ENCODE measurements around the gene KDELR3. TPM values are rescaled to one million over a fixed set of nuclear protein-coding genes. Genes with fewer than 3 reads are reported as not detected.

KDELR3 gene
- total and polyA plus RNA-seq, 5 donors = 5.0 to 8.3 (median 7.8) TPM

- Histone ChIP-seq H3K4me1 (ENCODE audit: control insufficient read depth, insufficient read depth, low read length) (no peaks in the 10 kb centered on the region), H3K27me3 (ENCODE audit: control insufficient read depth, insufficient read depth) (no peaks in the 10 kb centered on the region), H3K27ac (ENCODE audit: low read length) (no peak overlapping the region), H3K9me3 (ENCODE audit: control insufficient read depth, low read length) (no peaks in the 10 kb centered on the region), H3K4me3 (ENCODE audit: low read length) (no peak overlapping the region)
- DNase-seq (peak in 1 of 3 donors; percentile 45), ATAC-seq (no peak)
- intact Hi-C loops (cut with DNase I) = no loop called here
- WGBS = 97% methylated on average over 36 of the region's 36 CpGs
Measured at GRCh38 chr22:38427465-38427864, 40.4 kb upstream of the KDELR3 start.

- Histone ChIP-seq H3K4me3 (ENCODE audit: low read length) (no peak overlapping the region), H3K27ac (ENCODE audit: low read length) (no peak overlapping the region), H3K27me3 (ENCODE audit: control insufficient read depth, insufficient read depth) (no peaks in the 10 kb centered on the region), H3K4me1 (ENCODE audit: control insufficient read depth, insufficient read depth, low read length) (no peaks in the 10 kb centered on the region), H3K9me3 (ENCODE audit: control insufficient read depth, low read length) (no peaks in the 10 kb centered on the region)
- ATAC-seq = no peak
- peak in 1 of 3 donors; percentile 37 for DNase-seq
- 98% methylated on average over 31 of the region's 31 CpGs for WGBS
- intact Hi-C loops (cut with DNase I) = no loop called here
Measured at GRCh38 chr22:38427940-38428339, 40.0 kb upstream of the KDELR3 start.

- Histone ChIP-seq H3K27ac (ENCODE audit: low read length) (no peak overlapping the region), H3K4me1 (ENCODE audit: control insufficient read depth, insufficient read depth, low read length) (no peaks in the 10 kb centered on the region), H3K27me3 (ENCODE audit: control insufficient read depth, insufficient read depth) (no peaks in the 10 kb centered on the region), H3K4me3 (ENCODE audit: low read length) (no peak overlapping the region), H3K9me3 (ENCODE audit: control insufficient read depth, low read length) (no peaks in the 10 kb centered on the region)
- intact Hi-C loops (cut with DNase I) = no loop called here
- ATAC-seq (no peak), DNase-seq (no peak)
- 82% methylated on average over 2 of the region's 2 CpGs for WGBS
Measured at GRCh38 chr22:38428714-38429113, 39.2 kb upstream of the KDELR3 start.

- Histone ChIP-seq H3K9me3 (ENCODE audit: control insufficient read depth, low read length) (no peaks in the 10 kb centered on the region), H3K27me3 (ENCODE audit: control insufficient read depth, insufficient read depth) (no peaks in the 10 kb centered on the region), H3K27ac (ENCODE audit: low read length) (no peak overlapping the region), H3K4me1 (ENCODE audit: control insufficient read depth, insufficient read depth, low read length) (no peaks in the 10 kb centered on the region), H3K4me3 (ENCODE audit: low read length) (no peak overlapping the region)
- no peak for ATAC-seq
- intact Hi-C loops (cut with DNase I) = no loop called here
- DNase-seq = peak in 1 of 3 donors; percentile 40
- WGBS = 54% methylated on average over 16 of the region's 16 CpGs
Measured at GRCh38 chr22:38429499-38430068, 38.3 kb upstream of the KDELR3 start.

GRCh38 chr22:38431266-38432010 lies 36.5 kb upstream of the KDELR3 start:
- DNase-seq = peak in 2 of 3 donors; percentile 56 to 65
- Histone ChIP-seq H3K4me1 (ENCODE audit: control insufficient read depth, insufficient read depth, low read length) (peaks cover 7% of the 10 kb centered on the region), H3K27ac (ENCODE audit: low read length) (peak overlapping the region; percentile 58)

GRCh38 chr22:38432264-38432663 lies 35.6 kb upstream of the KDELR3 start:
- H3K27ac ChIP-seq (ENCODE audit: low read length) = peak overlapping the region; percentile 8
- no peaks in the 10 kb centered on the region for H3K9me3 ChIP-seq (ENCODE audit: control insufficient read depth, low read length)
- intact Hi-C loops (cut with DNase I) = no loop called here
- peak in 1 of 3 donors; percentile 2 for DNase-seq
- no peak for ATAC-seq
- peaks cover 7% of the 10 kb centered on the region for H3K4me1 ChIP-seq (ENCODE audit: control insufficient read depth, insufficient read depth, low read length)
- no peaks in the 10 kb centered on the region for H3K27me3 ChIP-seq (ENCODE audit: control insufficient read depth, insufficient read depth)
- H3K4me3 ChIP-seq (ENCODE audit: low read length) = no peak overlapping the region
- 94% methylated on average over 1 of the region's 1 CpG for WGBS

More at GRCh38 chr22:38431266-38432010, 36.5 kb upstream of the KDELR3 start:
- H3K27me3 ChIP-seq (ENCODE audit: control insufficient read depth, insufficient read depth) = no peaks in the 10 kb centered on the region
- intact Hi-C loops (cut with DNase I) = no loop called here
- no peaks in the 10 kb centered on the region for H3K9me3 ChIP-seq (ENCODE audit: control insufficient read depth, low read length)
- peak; percentile 42 to 53 for ATAC-seq
- 81% methylated on average over 12 of the region's 12 CpGs for WGBS
- H3K4me3 ChIP-seq (ENCODE audit: low read length) = no peak overlapping the region

- H3K27ac ChIP-seq (ENCODE audit: low read length) = no peak overlapping the region
- intact Hi-C loops (cut with DNase I) = no loop called here
Measured at GRCh38 chr22:38433871-38434270, 34.0 kb upstream of the KDELR3 start.

GRCh38 chr22:38435010-38435409 lies 32.9 kb upstream of the KDELR3 start:
- Histone ChIP-seq H3K4me1 (ENCODE audit: control insufficient read depth, insufficient read depth, low read length) (peaks cover 7% of the 10 kb centered on the region), H3K4me3 (ENCODE audit: low read length) (no peak overlapping the region), H3K27me3 (ENCODE audit: control insufficient read depth, insufficient read depth) (no peaks in the 10 kb centered on the region), H3K9me3 (ENCODE audit: control insufficient read depth, low read length) (no peaks in the 10 kb centered on the region), H3K27ac (ENCODE audit: low read length) (no peak overlapping the region)
- no peak for DNase-seq
- 76% methylated on average over 4 of the region's 4 CpGs for WGBS
- no peak for ATAC-seq
- intact Hi-C loops (cut with DNase I) = no loop called here

More at GRCh38 chr22:38433871-38434270, 34.0 kb upstream of the KDELR3 start:
- ATAC-seq = no peak
- peaks cover 7% of the 10 kb centered on the region for H3K4me1 ChIP-seq (ENCODE audit: control insufficient read depth, insufficient read depth, low read length)
- H3K27me3 ChIP-seq (ENCODE audit: control insufficient read depth, insufficient read depth) = no peaks in the 10 kb centered on the region
- H3K4me3 ChIP-seq (ENCODE audit: low read length) = no peak overlapping the region
- no peak for DNase-seq
- WGBS = 74% methylated on average over 8 of the region's 8 CpGs
- H3K9me3 ChIP-seq (ENCODE audit: control insufficient read depth, low read length) = no peaks in the 10 kb centered on the region

- ATAC-seq (no peak), DNase-seq (no peak)
- no peaks in the 10 kb centered on the region for H3K27me3 ChIP-seq (ENCODE audit: control insufficient read depth, insufficient read depth)
- 46% methylated on average over 4 of the region's 4 CpGs for WGBS
- H3K9me3 ChIP-seq (ENCODE audit: control insufficient read depth, low read length) = no peaks in the 10 kb centered on the region
- peak overlapping the region; percentile 15 for H3K27ac ChIP-seq (ENCODE audit: low read length)
- peaks cover 7% of the 10 kb centered on the region for H3K4me1 ChIP-seq (ENCODE audit: control insufficient read depth, insufficient read depth, low read length)
- H3K4me3 ChIP-seq (ENCODE audit: low read length) = no peak overlapping the region
- intact Hi-C loops (cut with DNase I) = no loop called here
Measured at GRCh38 chr22:38435965-38436364, 31.9 kb upstream of the KDELR3 start.

- no peaks in the 10 kb centered on the region for H3K9me3 ChIP-seq (ENCODE audit: control insufficient read depth, low read length)
- H3K4me3 ChIP-seq (ENCODE audit: low read length) = no peak overlapping the region
- WGBS = 91% methylated on average over 15 of the region's 15 CpGs
- peaks cover 7% of the 10 kb centered on the region for H3K4me1 ChIP-seq (ENCODE audit: control insufficient read depth, insufficient read depth, low read length)
- no peak overlapping the region for H3K27ac ChIP-seq (ENCODE audit: low read length)
- DNase-seq = no peak
- H3K27me3 ChIP-seq (ENCODE audit: control insufficient read depth, insufficient read depth) = no peaks in the 10 kb centered on the region
- no peak for ATAC-seq
- intact Hi-C loops (cut with DNase I) = no loop called here
Measured at GRCh38 chr22:38436629-38437395, 31.1 kb upstream of the KDELR3 start.

- no peak overlapping the region for H3K27ac ChIP-seq (ENCODE audit: low read length)
- 93% methylated on average over 9 of the region's 9 CpGs for WGBS
- DNase-seq (no peak), ATAC-seq (no peak)
- intact Hi-C loops (cut with DNase I) = no loop called here
- no peaks in the 10 kb centered on the region for H3K9me3 ChIP-seq (ENCODE audit: control insufficient read depth, low read length)
- H3K4me1 ChIP-seq (ENCODE audit: control insufficient read depth, insufficient read depth, low read length) = peaks cover 7% of the 10 kb centered on the region
- H3K27me3 ChIP-seq (ENCODE audit: control insufficient read depth, insufficient read depth) = no peaks in the 10 kb centered on the region
- H3K4me3 ChIP-seq (ENCODE audit: low read length) = no peak overlapping the region
Measured at GRCh38 chr22:38437416-38437815, 30.5 kb upstream of the KDELR3 start.

Measured in right cardiac atrium (tissue), 5 donors.